OCI-LY7 (cell line): ENCODE results near the gene NRXN2. TPM values are rescaled to one million over a fixed set of nuclear protein-coding genes. Genes with fewer than 3 reads are reported as not detected.

Experiments
- BruUV-seq: library from RNA; stranded (reverse); fragments of 400-500 nt; replicated peaks from 2 replicates; lab custom pipeline; 2021; lab: Mats Ljungman, UMichigan
- CTCF ChIA-PET: fragments of 300-600 bp; sonication (Branson Sonifier 250); formaldehyde crosslinking; loops from one replicate; lab custom pipeline; 2022; ENCODE audit warnings: antibody characterized with exemption; ENCODE audit not compliant: unreplicated experiment; lab: Charles Lee
- POLR2A ChIA-PET: fragments of 300-600 bp; sonication (Branson Sonifier 250); formaldehyde crosslinking; loops from one replicate; lab custom pipeline; 2022; ENCODE audit warnings: antibody characterized with exemption; lab: Charles Lee
- DNase-seq: peaks from one replicate; pipeline ENCODE4 v3.0.0-alpha.2; 2015; ENCODE audit warnings: low spot score
- H2AFZ ChIP-seq: fragments of 200-600 bp; sonication (generic), shearing (Covaris generic); 2 replicates; pipeline ENCODE4 v1.6.1; 2014; ENCODE audit warnings: mild to moderate bottlenecking, antibody characterized with exemption, low read length, moderate library complexity
- H3K27ac ChIP-seq: fragments of 200-600 bp; sonication (generic); 2 replicates; pipeline ENCODE4 v1.5.1; 2014; ENCODE audit warnings: mixed run types, low read depth, mild to moderate bottlenecking, moderate library complexity, low read length, inconsistent platforms; ENCODE audit not compliant: poor library complexity, severe bottlenecking
- H3K36me3 ChIP-seq: fragments of 200-600 bp; sonication (generic); 2 replicates; pipeline ENCODE4 v1.6.1; 2014; ENCODE audit warnings: mild to moderate bottlenecking, antibody characterized with exemption, low read length, moderate library complexity, mixed read lengths; ENCODE audit not compliant: insufficient read depth
- H3K4me1 ChIP-seq: fragments of 200-600 bp; sonication (generic); 2 replicates; pipeline ENCODE4 v1.5.1; 2014; ENCODE audit warnings: mild to moderate bottlenecking, low read length; ENCODE audit not compliant: insufficient read depth, poor library complexity, severe bottlenecking
- H3K4me2 ChIP-seq: fragments of 200-600 bp; sonication (generic); 2 replicates; pipeline ENCODE4 v1.6.1; 2014; ENCODE audit warnings: mild to moderate bottlenecking, low read length
- H3K4me3 ChIP-seq: fragments of 200-600 bp; sonication (generic); 2 replicates; pipeline ENCODE4 v1.5.1; 2014; ENCODE audit warnings: mild to moderate bottlenecking, low read depth, low read length; ENCODE audit not compliant: poor library complexity, severe bottlenecking
- H3K79me2 ChIP-seq: fragments of 200-600 bp; sonication (generic); 2 replicates; pipeline ENCODE4 v1.6.1; 2016; ENCODE audit warnings: low read depth, mild to moderate bottlenecking, low read length, moderate library complexity, mixed read lengths; ENCODE audit not compliant: insufficient read depth
- H3K9me2 ChIP-seq: fragments of 200-600 bp; sonication (generic); 2 replicates; pipeline ENCODE4 v1.6.1; 2016; ENCODE audit warnings: mild to moderate bottlenecking, low read length, mixed read lengths; ENCODE audit not compliant: insufficient read depth
- H3K9me3 ChIP-seq: fragments of 200-600 bp; sonication (generic); 2 replicates; pipeline ENCODE4 v1.6.1; 2014; ENCODE audit warnings: mild to moderate bottlenecking, mixed run types, low read length, mixed read lengths
- H4K20me1 ChIP-seq: fragments of 200-600 bp; sonication (generic); 2 replicates; pipeline ENCODE4 v1.6.1; 2014; ENCODE audit warnings: mild to moderate bottlenecking, antibody characterized with exemption, low read length, moderate library complexity, mixed read lengths; ENCODE audit not compliant: insufficient read depth
- CTCF ChIP-seq: fragments of 200-600 bp; sonication (generic); conservative IDR thresholded peaks from 2 replicates; pipeline ENCODE4 v1.5.1; 2014; ENCODE audit warnings: mild to moderate bottlenecking, antibody characterized with exemption, low read length, moderate library complexity, mixed read lengths
- EZH2phosphoT487 ChIP-seq: fragments of 200-600 bp; sonication (generic); IDR thresholded peaks from 2 replicates; pipeline ENCODE4 v1.6.1; 2018; ENCODE audit warnings: low read depth, borderline replicate concordance, mild to moderate bottlenecking, mixed run types, antibody characterized with exemption, low read length, moderate library complexity, mixed read lengths
- intact Hi-C: fragments of 100-400 bp; cut with micrococcal nuclease; formaldehyde crosslinking; loops from one replicate; pipeline ENCODE4 v1.10.0; 2022; ENCODE audit not compliant: unreplicated experiment
- total RNA-seq, 2 experiments: library from RNA; depleted of rRNA in 1 of 2; stranded (reverse); fragments of >200 nt in 1 of 2; shearing (Covaris generic) in 1 of 2; gene quantifications; 2 replicates each; pipeline ENCODE4 v1.2.3, GENCODE V29; 2014 to 2022

NRXN2 gene
- total RNA-seq, 2 experiments from 2014 or later, result 2.4 to 3.3 TPM

- Histone ChIP-seq H3K4me1 (no peaks in the 10 kb centered on the region), H3K4me2 (no peak overlapping the region), H3K79me2 (no peaks in the 10 kb centered on the region), H3K9me2 (no peaks in the 10 kb centered on the region), H2AFZ (no peak overlapping the region), H3K27ac (no peak overlapping the region), H3K36me3 (no peaks in the 10 kb centered on the region), H4K20me1 (no peaks in the 10 kb centered on the region), H3K4me3 (no peak overlapping the region), H3K9me3 (no peaks in the 10 kb centered on the region)
- intact Hi-C loops, result no loop called here
- no peak for TF ChIP-seq EZH2phosphoT487
- CTCF ChIA-PET, result no interaction called here
- POLR2A ChIA-PET, result no interaction called here
- no TSS peak for BruUV-seq
- DNase-seq, result no peak
Observed at GRCh38 chr11:64681171-64681570, 41.8 kb downstream of the NRXN2 start.

DNA sequence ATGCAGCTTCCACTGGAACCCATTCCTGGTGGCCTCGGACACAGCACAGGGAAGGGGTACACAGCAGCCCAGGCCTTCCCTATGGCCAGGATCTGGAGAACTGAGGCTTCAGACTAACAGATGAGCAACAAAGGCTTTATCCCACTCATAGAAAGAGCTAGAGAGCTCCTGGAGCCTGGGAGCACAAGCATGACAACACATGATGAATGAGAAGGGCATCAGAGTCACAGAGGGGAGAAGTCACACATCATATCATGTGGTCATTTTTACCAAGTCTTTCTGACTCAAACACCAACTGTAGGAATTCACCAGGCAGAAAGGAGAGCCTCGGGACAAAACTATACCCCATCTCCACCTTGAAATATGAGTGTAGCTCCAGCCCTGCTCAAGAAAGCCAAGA is 43.2 kb downstream of the NRXN2 start:
- Histone ChIP-seq H3K4me3 (no peak overlapping the region), H3K36me3 (no peaks in the 10 kb centered on the region), H3K27ac (no peak overlapping the region), H3K4me1 (peaks cover 13% of the 10 kb centered on the region), H4K20me1 (no peaks in the 10 kb centered on the region), H3K9me2 (no peaks in the 10 kb centered on the region), H3K4me2 (no peak overlapping the region), H3K79me2 (no peaks in the 10 kb centered on the region), H3K9me3 (no peaks in the 10 kb centered on the region), H2AFZ (no peak overlapping the region)
- no TSS peak for BruUV-seq
- intact Hi-C loops, result no loop called here
- no peak for DNase-seq
- no peak for TF ChIP-seq EZH2phosphoT487
- no peak for TF ChIP-seq CTCF
- CTCF ChIA-PET, result no interaction called here
- POLR2A ChIA-PET, result no interaction called here

- Histone ChIP-seq H3K4me3 (no peak overlapping the region), H2AFZ (no peak overlapping the region), H3K9me3 (no peaks in the 10 kb centered on the region), H3K9me2 (no peaks in the 10 kb centered on the region), H3K27ac (no peak overlapping the region), H3K4me2 (no peak overlapping the region), H4K20me1 (no peaks in the 10 kb centered on the region), H3K79me2 (no peaks in the 10 kb centered on the region), H3K4me1 (peaks cover 19% of the 10 kb centered on the region), H3K36me3 (no peaks in the 10 kb centered on the region)
- BruUV-seq, result no TSS peak
- intact Hi-C loops, result no loop called here
- CTCF ChIA-PET, result no interaction called here
- no peak for DNase-seq
- peak; percentile 5; the same call in 1 of the 2 replicates for TF ChIP-seq EZH2phosphoT487
- no peak for TF ChIP-seq CTCF
- POLR2A ChIA-PET, result no interaction called here
Observed at GRCh38 chr11:64677441-64678023, 45.5 kb downstream of the NRXN2 start.
